Stimulated activated memory B cell treated with anti-CD40 and anti-IgM and Interleukin-4, amounts not matched to agents 10 μg/mL and 1 μg/mL and 100 μg/mL, for 72 hours (primary cell): ENCODE results near the gene AURKAIP1.
A peak's percentile ranks its signal among the peaks of the same experiment; 100 is the strongest.

Experiments used
- ATAC-seq: fragments of 150-1000 bp; cut with Tn5 transposase; 2 replicates; pipeline ENCODE4 v1.10.0; 2021
- H3K27ac Mint-ChIP-seq: one replicate; pipeline ENCODE4 v1.8.0; 2022; ENCODE audit warnings: mild to moderate bottlenecking, mixed read lengths
- H3K27me3 Mint-ChIP-seq: one replicate; pipeline ENCODE4 v1.8.0; 2022; ENCODE audit warnings: mixed read lengths
- H3K36me3 Mint-ChIP-seq: one replicate; pipeline ENCODE4 v1.8.0; 2022; ENCODE audit warnings: mixed read lengths
- H3K4me1 Mint-ChIP-seq: one replicate; pipeline ENCODE4 v1.8.0; 2022; ENCODE audit warnings: mixed read lengths
- H3K4me3 Mint-ChIP-seq: one replicate; pipeline ENCODE4 v1.8.0; 2022; ENCODE audit warnings: mild to moderate bottlenecking, moderate library complexity, mixed read lengths
- H3K9me3 Mint-ChIP-seq: one replicate; pipeline ENCODE4 v1.8.0; 2022; ENCODE audit warnings: mixed read lengths

The AURKAIP1 gene

DNA sequence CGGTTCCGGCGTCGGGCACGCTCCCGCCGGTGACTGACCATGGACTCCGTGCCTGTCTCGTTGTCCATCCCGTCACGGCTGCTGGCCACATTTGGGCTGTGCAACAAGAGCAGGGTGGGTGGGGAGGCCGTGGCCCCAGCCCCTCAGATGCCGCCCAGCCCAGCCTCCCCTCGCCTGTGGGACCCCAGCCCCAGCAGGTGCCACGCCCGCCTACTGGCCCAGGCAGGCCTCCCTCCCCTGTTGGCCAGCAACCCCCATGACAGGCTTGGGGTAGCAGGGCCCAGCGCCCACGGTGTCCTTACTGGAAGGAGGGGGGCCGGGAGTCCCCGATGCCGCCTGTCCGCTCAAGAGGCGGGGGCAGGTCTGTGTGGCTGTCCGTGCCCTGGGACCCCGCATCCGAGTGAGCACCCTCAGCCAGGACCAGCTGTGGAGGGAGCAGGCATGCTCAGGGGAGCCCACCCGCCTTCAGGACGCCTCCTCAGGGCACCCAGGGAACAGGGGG, 32.9 kb downstream of the AURKAIP1 start:
- no peak overlapping the region for H3K27ac Mint-ChIP-seq
- H3K4me3 Mint-ChIP-seq: no peak overlapping the region

GRCh38 chr1:1341549-1342021, 33.4 kb downstream of the AURKAIP1 start:
- peaks cover 23% of the 10 kb centered on the region for H3K36me3 Mint-ChIP-seq
- no peak overlapping the region for H3K27ac Mint-ChIP-seq
- H3K27me3 Mint-ChIP-seq: no peaks in the 10 kb centered on the region
- no peak for ATAC-seq
- no peaks in the 10 kb centered on the region for H3K9me3 Mint-ChIP-seq
- H3K4me3 Mint-ChIP-seq: no peak overlapping the region
- peaks cover 21% of the 10 kb centered on the region for H3K4me1 Mint-ChIP-seq

More for the DNA sequence above, 32.9 kb downstream of the AURKAIP1 start:
- Mint-ChIP-seq H3K36me3 (peaks cover 23% of the 10 kb centered on the region), H3K9me3 (no peaks in the 10 kb centered on the region), H3K4me1 (peaks cover 27% of the 10 kb centered on the region), H3K27me3 (no peaks in the 10 kb centered on the region)
- peak; percentile 9 for ATAC-seq

DNA sequence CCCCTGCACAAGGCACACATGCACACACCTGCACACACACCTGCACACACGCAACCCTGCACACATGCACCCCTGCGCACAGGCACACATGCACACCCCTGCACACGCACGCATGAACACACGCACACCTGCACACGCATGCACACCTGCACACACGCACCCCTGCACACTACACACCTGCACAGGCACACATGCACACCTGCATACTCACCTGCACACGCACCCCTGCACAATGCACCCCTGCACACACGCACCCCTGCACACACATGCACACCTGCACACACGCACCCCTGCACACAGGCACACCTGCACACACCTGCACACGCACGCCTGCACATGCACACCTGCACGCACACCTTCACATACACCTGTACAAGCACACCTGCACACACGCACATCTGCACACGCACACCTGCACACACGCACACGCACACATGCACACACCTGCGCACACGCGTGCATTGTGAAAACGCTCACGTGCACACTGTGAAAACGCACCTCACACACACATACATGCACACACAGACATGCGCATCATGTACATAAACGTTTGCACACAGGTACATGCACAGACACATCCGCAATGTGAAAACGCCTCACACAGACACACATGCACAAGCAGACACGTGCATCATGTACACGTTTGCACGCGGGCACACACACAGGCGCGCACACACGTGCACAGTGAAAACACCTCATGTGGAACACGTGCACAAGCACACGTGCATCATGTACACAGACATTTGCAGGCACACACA, 34.0 kb downstream of the AURKAIP1 start:
- ATAC-seq: no peak
- H3K36me3 Mint-ChIP-seq: peaks cover 23% of the 10 kb centered on the region
- no peaks in the 10 kb centered on the region for H3K27me3 Mint-ChIP-seq
- peaks cover 15% of the 10 kb centered on the region for H3K4me1 Mint-ChIP-seq
- no peak overlapping the region for H3K4me3 Mint-ChIP-seq
- H3K27ac Mint-ChIP-seq: no peak overlapping the region
- H3K9me3 Mint-ChIP-seq: no peaks in the 10 kb centered on the region

DNA sequence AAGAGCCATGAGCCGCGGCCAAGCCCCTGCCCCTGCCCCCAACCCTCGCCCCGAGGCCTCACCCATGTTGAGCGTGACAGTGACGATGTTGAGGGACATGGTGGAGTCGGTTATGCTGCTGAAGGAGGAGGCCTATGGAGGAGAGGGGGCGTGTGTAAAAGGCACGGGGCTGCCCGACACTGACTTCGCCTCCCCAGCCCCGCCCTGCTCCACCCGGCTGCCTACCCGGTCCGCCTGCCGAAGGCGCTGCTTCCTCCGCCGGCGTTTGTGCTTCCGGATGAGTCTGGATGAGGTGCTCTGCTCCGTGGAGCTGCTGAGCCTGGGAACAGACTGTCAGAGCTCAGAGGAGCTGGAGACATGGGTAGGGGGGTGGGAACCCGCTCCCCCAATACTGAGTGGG, 34.8 kb downstream of the AURKAIP1 start:
- H3K9me3 Mint-ChIP-seq: no peaks in the 10 kb centered on the region
- no peak overlapping the region for H3K4me3 Mint-ChIP-seq
- ATAC-seq: no peak
- peaks cover 12% of the 10 kb centered on the region for H3K4me1 Mint-ChIP-seq
- H3K36me3 Mint-ChIP-seq: peaks cover 23% of the 10 kb centered on the region
- no peak overlapping the region for H3K27ac Mint-ChIP-seq
- H3K27me3 Mint-ChIP-seq: no peaks in the 10 kb centered on the region

- no peak overlapping the region for H3K27ac Mint-ChIP-seq
- no peak for ATAC-seq
- H3K36me3 Mint-ChIP-seq: peaks cover 23% of the 10 kb centered on the region
- no peak overlapping the region for H3K4me3 Mint-ChIP-seq
- no peaks in the 10 kb centered on the region for H3K9me3 Mint-ChIP-seq
- H3K27me3 Mint-ChIP-seq: no peaks in the 10 kb centered on the region
- H3K4me1 Mint-ChIP-seq: peaks cover 7% of the 10 kb centered on the region
Observed at GRCh38 chr1:1338278-1338677, 36.7 kb downstream of the AURKAIP1 start.

GRCh38 chr1:1337793-1338147, 37.2 kb downstream of the AURKAIP1 start:
- no peaks in the 10 kb centered on the region for H3K9me3 Mint-ChIP-seq
- no peaks in the 10 kb centered on the region for H3K27me3 Mint-ChIP-seq
- peaks cover 23% of the 10 kb centered on the region for H3K36me3 Mint-ChIP-seq
- ATAC-seq: peak; percentile 22
- H3K27ac Mint-ChIP-seq: no peak overlapping the region
- H3K4me3 Mint-ChIP-seq: no peak overlapping the region
- peaks cover 2% of the 10 kb centered on the region for H3K4me1 Mint-ChIP-seq

- H3K36me3 Mint-ChIP-seq: peaks cover 23% of the 10 kb centered on the region
- no peak for ATAC-seq
- H3K9me3 Mint-ChIP-seq: no peaks in the 10 kb centered on the region
- H3K27ac Mint-ChIP-seq: no peak overlapping the region
- no peaks in the 10 kb centered on the region for H3K27me3 Mint-ChIP-seq
- H3K4me3 Mint-ChIP-seq: no peak overlapping the region
- no peaks in the 10 kb centered on the region for H3K4me1 Mint-ChIP-seq
Observed at GRCh38 chr1:1336931-1337792, 37.8 kb downstream of the AURKAIP1 start.

GRCh38 chr1:1336446-1336845, 38.6 kb downstream of the AURKAIP1 start:
- H3K4me3 Mint-ChIP-seq: no peak overlapping the region
- H3K9me3 Mint-ChIP-seq: no peaks in the 10 kb centered on the region
- H3K27ac Mint-ChIP-seq: no peak overlapping the region
- no peaks in the 10 kb centered on the region for H3K27me3 Mint-ChIP-seq
- ATAC-seq: no peak
- peaks cover 22% of the 10 kb centered on the region for H3K36me3 Mint-ChIP-seq
- H3K4me1 Mint-ChIP-seq: no peaks in the 10 kb centered on the region

- H3K9me3 Mint-ChIP-seq: no peaks in the 10 kb centered on the region
- H3K4me3 Mint-ChIP-seq: no peak overlapping the region
- H3K36me3 Mint-ChIP-seq: peaks cover 16% of the 10 kb centered on the region
- no peak for ATAC-seq
- H3K4me1 Mint-ChIP-seq: peaks cover 5% of the 10 kb centered on the region
- H3K27ac Mint-ChIP-seq: no peak overlapping the region
- H3K27me3 Mint-ChIP-seq: no peaks in the 10 kb centered on the region
Observed at GRCh38 chr1:1335792-1336248, 39.2 kb downstream of the AURKAIP1 start.

- Mint-ChIP-seq H3K4me1 (peaks cover 11% of the 10 kb centered on the region), H3K4me3 (no peak overlapping the region), H3K27me3 (no peaks in the 10 kb centered on the region), H3K36me3 (peaks cover 15% of the 10 kb centered on the region), H3K9me3 (no peaks in the 10 kb centered on the region), H3K27ac (no peak overlapping the region)
- no peak for ATAC-seq
Observed at GRCh38 chr1:1335283-1335682, 39.7 kb downstream of the AURKAIP1 start.

DNA sequence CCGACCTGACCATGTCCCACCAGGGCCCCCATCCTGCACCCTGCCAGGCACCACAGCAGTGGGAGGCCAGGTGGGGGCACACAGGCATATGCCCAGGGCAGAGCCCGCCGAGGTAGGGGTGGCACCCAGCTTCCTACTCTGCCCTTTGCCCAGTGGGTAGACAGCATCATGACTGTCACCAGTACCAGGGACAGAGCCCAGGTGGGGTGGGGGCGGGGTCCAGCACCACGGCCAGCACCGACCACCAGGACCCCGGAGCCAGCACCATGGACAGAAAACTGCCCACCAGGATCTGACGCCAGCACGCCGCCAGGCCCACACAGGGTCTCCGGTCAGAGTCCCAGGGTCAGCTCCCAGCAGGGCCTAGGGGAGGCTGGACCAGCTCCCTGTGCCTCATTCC, 40.2 kb downstream of the AURKAIP1 start:
- Mint-ChIP-seq H3K9me3 (no peaks in the 10 kb centered on the region), H3K4me1 (peaks cover 15% of the 10 kb centered on the region), H3K27me3 (no peaks in the 10 kb centered on the region), H3K36me3 (peaks cover 18% of the 10 kb centered on the region), H3K27ac (no peak overlapping the region), H3K4me3 (no peak overlapping the region)
- no peak for ATAC-seq

GRCh38 chr1:1333551-1334241, 41.3 kb downstream of the AURKAIP1 start:
- Mint-ChIP-seq H3K9me3 (no peaks in the 10 kb centered on the region), H3K27ac (no peak overlapping the region), H3K4me1 (peaks cover 24% of the 10 kb centered on the region), H3K4me3 (no peak overlapping the region), H3K36me3 (peaks cover 16% of the 10 kb centered on the region), H3K27me3 (no peaks in the 10 kb centered on the region)
- ATAC-seq: no peak

DNA sequence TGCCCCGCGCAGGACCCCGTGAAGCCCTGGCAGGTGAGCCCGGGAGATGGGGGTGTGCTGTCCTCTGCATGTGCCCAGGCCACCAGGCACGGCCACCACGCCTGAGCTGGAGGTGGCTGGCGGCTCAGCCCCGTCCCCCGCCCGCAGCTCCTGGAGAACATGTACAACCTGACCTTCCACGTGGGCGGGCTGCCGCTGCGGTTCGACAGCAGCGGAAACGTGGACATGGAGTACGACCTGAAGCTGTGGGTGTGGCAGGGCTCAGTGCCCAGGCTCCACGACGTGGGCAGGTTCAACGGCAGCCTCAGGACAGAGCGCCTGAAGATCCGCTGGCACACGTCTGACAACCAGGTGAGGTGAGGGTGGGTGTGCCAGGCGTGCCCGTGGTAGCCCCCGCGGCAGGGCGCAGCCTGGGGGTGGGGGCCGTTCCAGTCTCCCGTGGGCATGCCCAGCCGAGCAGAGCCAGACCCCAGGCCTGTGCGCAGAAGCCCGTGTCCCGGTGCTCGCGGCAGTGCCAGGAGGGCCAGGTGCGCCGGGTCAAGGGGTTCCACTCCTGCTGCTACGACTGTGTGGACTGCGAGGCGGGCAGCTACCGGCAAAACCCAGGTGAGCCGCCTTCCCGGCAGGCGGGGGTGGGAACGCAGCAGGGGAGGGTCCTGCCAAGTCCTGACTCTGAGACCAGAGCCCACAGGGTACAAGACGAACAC, 42.1 kb downstream of the AURKAIP1 start:
- no peak overlapping the region for H3K4me3 Mint-ChIP-seq
- H3K9me3 Mint-ChIP-seq: no peaks in the 10 kb centered on the region
- no peak for ATAC-seq
- H3K4me1 Mint-ChIP-seq: peaks cover 27% of the 10 kb centered on the region
- no peak overlapping the region for H3K27ac Mint-ChIP-seq
- H3K36me3 Mint-ChIP-seq: peaks cover 10% of the 10 kb centered on the region
- H3K27me3 Mint-ChIP-seq: no peaks in the 10 kb centered on the region

GRCh38 chr1:1332031-1332755, 42.8 kb downstream of the AURKAIP1 start:
- no peak for ATAC-seq
- Mint-ChIP-seq H3K36me3 (peaks cover 11% of the 10 kb centered on the region), H3K27me3 (no peaks in the 10 kb centered on the region), H3K9me3 (no peaks in the 10 kb centered on the region), H3K4me3 (no peak overlapping the region), H3K4me1 (peaks cover 32% of the 10 kb centered on the region), H3K27ac (no peak overlapping the region)
